Memory B cell (primary cell): ENCODE measurements around the gene TDRD3.
"Not testable (repeated sequence)": the region's sequence is repeated elsewhere in the genome, so short reads cannot be mapped to it uniquely, and the experiment has no call there.

Experiments
- ATAC-seq: fragments of 150-1000 bp; cut with Tn5 transposase; 2 replicates; pipeline ENCODE4 v1.10.0; 2021; ENCODE audit warnings: low read depth, mild to moderate bottlenecking, moderate library complexity
- DNase-seq, 2 donors: peaks; one replicate each; pipeline ENCODE4 v3.0.0; 2022; ENCODE audit warnings: low spot score in 2 of 2
- H3K27ac Mint-ChIP-seq: one replicate; pipeline ENCODE4 v1.8.0; 2022; ENCODE audit warnings: mild to moderate bottlenecking, moderate library complexity, mixed read lengths
- H3K27me3 Mint-ChIP-seq: one replicate; pipeline ENCODE4 v1.8.0; 2022; ENCODE audit warnings: mixed read lengths
- H3K36me3 Mint-ChIP-seq: one replicate; pipeline ENCODE4 v1.8.0; 2022; ENCODE audit warnings: mild to moderate bottlenecking, mixed read lengths
- H3K4me1 Mint-ChIP-seq: one replicate; pipeline ENCODE4 v1.8.0; 2022; ENCODE audit warnings: mixed read lengths
- H3K4me3 Mint-ChIP-seq: one replicate; pipeline ENCODE4 v1.8.0; 2022; ENCODE audit warnings: mild to moderate bottlenecking, moderate library complexity, mixed read lengths
- H3K9me3 Mint-ChIP-seq: one replicate; pipeline ENCODE4 v1.8.0; 2022; ENCODE audit warnings: mixed read lengths

Gene TDRD3

GRCh38 chr13:60396783-60397703 is at the start of gene TDRD3:
Gene TDRD3 (plus strand): TSS chr13:60397220. CDS start chr13:60397365, 145 bp downstream.
- Mint-ChIP-seq H3K36me3 (no peaks in the 10 kb centered on the region), H3K9me3 (no peaks in the 10 kb centered on the region), H3K27ac (peak within 1 kb of the TSS; percentile 95), H3K4me1 (peaks cover 24% of the 10 kb centered on the region), H3K4me3 (peak within 1 kb of the TSS; percentile 91), H3K27me3 (no peaks in the 10 kb centered on the region)
- DNase-seq (peak; percentile 79 to 81), ATAC-seq (peak; percentile 64)

DNA sequence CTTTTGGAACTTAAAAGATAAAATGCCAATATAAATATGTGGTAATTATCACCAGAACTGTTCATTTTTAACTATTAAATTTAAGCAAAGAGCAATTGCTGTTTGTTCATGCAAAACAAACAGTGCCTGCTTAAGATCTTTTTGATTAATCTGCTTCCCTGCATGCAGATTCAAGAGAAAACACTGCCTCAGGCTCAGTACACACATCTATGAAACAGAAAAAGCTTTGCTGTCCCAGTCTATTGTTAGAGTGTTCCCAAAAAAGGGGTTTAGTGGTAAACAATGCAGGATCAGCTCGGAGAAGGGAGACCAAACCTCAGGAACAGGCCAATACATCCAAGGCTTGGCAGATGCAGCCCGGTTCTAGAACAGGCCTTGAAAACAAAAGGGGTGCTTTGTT is 49.3 kb upstream of the TDRD3 start:
- no peak for ATAC-seq
- H3K27me3 Mint-ChIP-seq = peaks cover 20% of the 10 kb centered on the region
- H3K36me3 Mint-ChIP-seq = peaks cover 2% of the 10 kb centered on the region
- no peak overlapping the region for H3K4me3 Mint-ChIP-seq
- H3K27ac Mint-ChIP-seq = no peak overlapping the region
- DNase-seq = no peak
- no peaks in the 10 kb centered on the region for H3K4me1 Mint-ChIP-seq
- H3K9me3 Mint-ChIP-seq = peaks cover 3% of the 10 kb centered on the region

DNA sequence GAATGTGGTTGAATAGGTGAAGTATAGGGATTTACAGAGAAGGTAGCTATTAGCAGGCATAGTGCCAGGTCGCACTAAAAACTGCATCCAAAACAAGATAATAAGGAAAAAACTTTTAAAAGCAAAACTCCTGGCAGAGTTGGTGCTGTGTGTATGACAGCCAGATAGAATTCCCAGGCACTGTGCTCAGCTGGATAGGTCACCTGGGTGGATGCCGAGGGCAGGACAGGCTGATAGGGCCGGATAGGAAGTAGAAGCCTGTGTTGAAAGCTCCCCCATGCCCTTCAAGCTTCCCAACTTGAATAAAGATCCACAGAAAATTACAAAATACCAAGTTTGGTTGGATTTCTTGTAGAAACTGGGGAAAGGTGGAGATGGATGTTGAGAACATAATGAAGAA is 48.9 kb upstream of the TDRD3 start:
- Mint-ChIP-seq H3K9me3 (peaks cover 4% of the 10 kb centered on the region), H3K4me1 (no peaks in the 10 kb centered on the region), H3K27ac (no peak overlapping the region), H3K36me3 (peaks cover 2% of the 10 kb centered on the region), H3K4me3 (no peak overlapping the region), H3K27me3 (peaks cover 20% of the 10 kb centered on the region)
- DNase-seq = no peak
- ATAC-seq = no peak

GRCh38 chr13:60351326-60351725 is 45.7 kb upstream of the TDRD3 start:
- H3K4me3 Mint-ChIP-seq = no peak overlapping the region
- peaks cover 5% of the 10 kb centered on the region for H3K9me3 Mint-ChIP-seq
- H3K27ac Mint-ChIP-seq = no peak overlapping the region
- peaks cover 2% of the 10 kb centered on the region for H3K36me3 Mint-ChIP-seq
- ATAC-seq (no peak), DNase-seq (no peak)
- no peaks in the 10 kb centered on the region for H3K4me1 Mint-ChIP-seq
- H3K27me3 Mint-ChIP-seq = peaks cover 16% of the 10 kb centered on the region

- ATAC-seq (no peak), DNase-seq (no peak)
- Mint-ChIP-seq H3K9me3 (peaks cover 5% of the 10 kb centered on the region), H3K4me1 (no peaks in the 10 kb centered on the region), H3K27me3 (peaks cover 16% of the 10 kb centered on the region), H3K27ac (no peak overlapping the region), H3K4me3 (no peak overlapping the region), H3K36me3 (peaks cover 2% of the 10 kb centered on the region)
Observed at GRCh38 chr13:60351855-60352615, 45.0 kb upstream of the TDRD3 start.

DNA sequence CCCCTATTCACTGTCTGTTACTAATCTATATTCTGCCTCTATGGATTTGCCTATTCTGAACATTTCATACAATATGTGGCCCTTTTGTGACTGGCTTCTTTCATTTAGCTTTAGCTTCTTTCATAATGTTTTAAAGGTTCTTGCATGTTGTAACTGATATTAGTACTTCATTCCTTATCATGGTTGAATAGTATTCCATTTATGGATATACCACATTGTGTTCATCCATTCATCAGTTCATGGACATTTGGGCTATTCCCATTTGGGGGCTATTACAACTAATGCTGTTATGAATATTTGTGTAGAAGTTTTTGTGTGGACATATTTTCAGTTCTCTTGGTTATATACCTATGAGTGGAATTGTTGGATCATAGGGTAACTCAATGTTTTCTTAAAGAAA is 44.4 kb upstream of the TDRD3 start:
- H3K36me3 Mint-ChIP-seq = peaks cover 2% of the 10 kb centered on the region
- DNase-seq = no peak
- no peak overlapping the region for H3K27ac Mint-ChIP-seq
- H3K9me3 Mint-ChIP-seq = peaks cover 5% of the 10 kb centered on the region
- ATAC-seq = no peak
- peaks cover 17% of the 10 kb centered on the region for H3K27me3 Mint-ChIP-seq
- no peak overlapping the region for H3K4me3 Mint-ChIP-seq
- no peaks in the 10 kb centered on the region for H3K4me1 Mint-ChIP-seq

GRCh38 chr13:60355056-60355455 is 42.0 kb upstream of the TDRD3 start:
- Mint-ChIP-seq H3K27me3 (peaks cover 10% of the 10 kb centered on the region), H3K9me3 (peaks cover 5% of the 10 kb centered on the region), H3K4me1 (no peaks in the 10 kb centered on the region), H3K4me3 (no peak overlapping the region), H3K27ac (no peak overlapping the region), H3K36me3 (peaks cover 2% of the 10 kb centered on the region)
- DNase-seq = no peak
- ATAC-seq = no peak

DNA sequence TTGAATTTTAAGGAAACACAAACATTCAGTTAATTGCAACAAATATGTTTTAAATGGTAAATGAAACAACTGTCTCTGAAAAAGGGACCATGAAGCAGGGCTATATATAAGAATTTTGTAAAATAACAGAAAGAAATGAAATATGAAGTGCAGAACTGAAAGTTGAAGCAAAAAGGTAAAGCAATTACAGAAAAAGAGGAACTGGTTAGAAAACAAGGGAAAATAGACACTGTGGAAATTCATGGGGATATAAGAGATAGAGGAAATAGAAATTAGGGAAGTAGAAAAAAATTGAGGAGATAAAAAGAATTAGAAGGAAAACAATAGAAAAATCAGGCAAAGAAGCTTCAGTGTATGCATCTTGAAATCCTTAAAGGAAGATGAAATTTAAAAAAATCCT is 40.0 kb upstream of the TDRD3 start:
- no peak overlapping the region for H3K4me3 Mint-ChIP-seq
- H3K36me3 Mint-ChIP-seq = peaks cover 2% of the 10 kb centered on the region
- H3K9me3 Mint-ChIP-seq = peaks cover 5% of the 10 kb centered on the region
- no peak overlapping the region for H3K27ac Mint-ChIP-seq
- no peaks in the 10 kb centered on the region for H3K4me1 Mint-ChIP-seq
- no peak for DNase-seq
- peaks cover 8% of the 10 kb centered on the region for H3K27me3 Mint-ChIP-seq
- ATAC-seq = no peak

DNA sequence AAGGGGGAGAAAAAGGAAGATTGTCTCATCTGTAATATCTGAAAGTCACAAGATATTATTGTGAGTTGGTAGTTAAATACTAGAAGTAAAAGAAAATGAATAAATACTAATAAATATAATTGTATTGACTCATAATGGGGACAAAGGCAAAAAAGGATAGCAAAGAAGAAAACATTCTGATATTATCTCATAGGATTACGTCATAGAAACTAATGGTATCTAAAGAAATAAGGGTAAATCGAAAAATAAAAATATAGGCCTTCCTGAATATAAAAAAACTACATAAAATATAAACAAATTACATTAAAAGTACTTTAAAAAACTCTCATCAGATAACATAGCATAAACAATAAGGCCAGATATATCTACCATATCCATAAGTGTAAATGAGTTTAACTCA is 38.6 kb upstream of the TDRD3 start:
- Mint-ChIP-seq H3K9me3 (peaks cover 1% of the 10 kb centered on the region), H3K4me3 (no peak overlapping the region), H3K27ac (no peak overlapping the region), H3K4me1 (no peaks in the 10 kb centered on the region), H3K36me3 (no peaks in the 10 kb centered on the region), H3K27me3 (peaks cover 8% of the 10 kb centered on the region)
- ATAC-seq (no peak), DNase-seq (no peak)

DNA sequence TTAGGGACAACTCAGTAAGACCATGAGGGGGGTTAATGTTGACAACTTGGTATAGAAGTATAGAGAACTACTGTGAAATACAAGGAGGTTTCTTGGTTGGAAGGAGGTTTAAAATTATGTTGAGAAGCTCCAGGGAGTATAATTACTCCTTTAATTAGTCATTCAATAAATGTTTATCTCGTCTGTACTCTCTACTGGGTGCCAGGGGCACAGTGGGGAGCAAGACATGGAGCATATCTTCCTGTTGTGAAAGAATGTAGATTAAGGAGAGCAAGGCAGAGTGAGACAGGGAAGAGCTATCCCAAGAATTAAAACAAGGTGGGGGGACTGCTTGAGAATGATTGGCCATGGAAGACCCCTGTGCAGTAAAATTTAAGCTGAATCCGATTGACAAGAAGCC is 33.7 kb upstream of the TDRD3 start:
- no peak for DNase-seq
- H3K4me3 Mint-ChIP-seq = no peak overlapping the region
- H3K27me3 Mint-ChIP-seq = peaks cover 7% of the 10 kb centered on the region
- no peak for ATAC-seq
- H3K27ac Mint-ChIP-seq = no peak overlapping the region
- H3K36me3 Mint-ChIP-seq = no peaks in the 10 kb centered on the region
- no peaks in the 10 kb centered on the region for H3K9me3 Mint-ChIP-seq
- no peaks in the 10 kb centered on the region for H3K4me1 Mint-ChIP-seq

- H3K4me3 Mint-ChIP-seq = no peak overlapping the region
- ATAC-seq (peak; percentile 53), DNase-seq (no peak)
- H3K4me1 Mint-ChIP-seq = no peaks in the 10 kb centered on the region
- no peaks in the 10 kb centered on the region for H3K27me3 Mint-ChIP-seq
- H3K36me3 Mint-ChIP-seq = no peaks in the 10 kb centered on the region
- H3K27ac Mint-ChIP-seq = no peak overlapping the region
- H3K9me3 Mint-ChIP-seq = no peaks in the 10 kb centered on the region
Observed at GRCh38 chr13:60369242-60369641, 27.8 kb upstream of the TDRD3 start.

GRCh38 chr13:60370343-60370742 is 26.7 kb upstream of the TDRD3 start:
- Mint-ChIP-seq H3K36me3 (no peaks in the 10 kb centered on the region), H3K9me3 (no peaks in the 10 kb centered on the region), H3K4me1 (no peaks in the 10 kb centered on the region), H3K4me3 (no peak overlapping the region), H3K27ac (no peak overlapping the region), H3K27me3 (peaks cover 4% of the 10 kb centered on the region)
- ATAC-seq (peak; percentile 61), DNase-seq (no peak)

DNA sequence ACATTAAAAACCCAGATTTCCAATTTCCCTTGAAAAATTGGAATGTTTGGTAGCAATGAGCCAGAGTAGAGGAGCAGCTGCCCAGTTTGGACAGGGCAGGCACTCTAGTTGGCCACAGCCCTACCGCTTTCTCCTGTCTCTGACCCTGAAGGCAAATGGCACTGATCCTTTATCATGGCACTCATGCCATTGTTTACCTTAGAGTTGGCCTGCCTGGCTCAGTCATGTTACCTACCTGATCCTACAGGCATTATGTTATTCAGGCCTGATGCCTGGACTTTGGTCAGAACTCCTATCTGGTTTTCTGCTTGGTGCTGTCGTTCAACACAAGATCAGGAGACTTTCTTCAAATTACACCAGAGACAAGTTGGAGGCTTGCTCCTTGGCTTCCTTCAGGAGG is 24.9 kb upstream of the TDRD3 start:
- Mint-ChIP-seq H3K4me3 (no peak overlapping the region), H3K36me3 (no peaks in the 10 kb centered on the region), H3K4me1 (no peaks in the 10 kb centered on the region), H3K27ac (no peak overlapping the region), H3K27me3 (peaks cover 6% of the 10 kb centered on the region), H3K9me3 (peaks cover 2% of the 10 kb centered on the region)
- DNase-seq (no peak), ATAC-seq (no peak)

GRCh38 chr13:60379282-60379681 is 17.7 kb upstream of the TDRD3 start:
- not testable (repeated sequence) for H3K4me3 Mint-ChIP-seq, H3K27ac Mint-ChIP-seq, H3K36me3 Mint-ChIP-seq, H3K9me3 Mint-ChIP-seq, H3K4me1 Mint-ChIP-seq, ATAC-seq, DNase-seq
- H3K27me3 Mint-ChIP-seq = peaks cover 10% of the 10 kb centered on the region
